ENCODE measurements around the gene LRCH1.

LRCH1 gene

DNA sequence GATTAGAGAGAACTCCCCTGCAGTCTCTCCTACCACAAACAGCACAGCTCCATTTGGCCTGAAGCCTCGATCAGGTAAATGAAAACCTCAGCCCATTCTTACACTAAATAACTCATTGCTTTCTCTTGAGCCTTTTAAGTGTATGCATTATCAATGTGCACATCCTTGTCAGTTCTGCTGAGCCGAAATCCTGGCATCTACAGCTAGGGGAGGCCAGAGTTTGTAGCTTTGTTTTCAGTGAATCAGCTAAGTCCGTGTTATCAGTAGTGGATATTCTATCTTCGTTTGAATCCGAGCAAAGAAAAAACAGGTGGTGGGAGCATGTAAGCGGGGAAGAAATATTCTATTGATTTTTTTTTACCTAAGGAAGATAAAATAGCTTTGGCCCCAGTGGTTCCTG is 159.6 kb downstream of the LRCH1 start:
- no peak for DNase-seq (ENCODE audit: low read depth)

DNA sequence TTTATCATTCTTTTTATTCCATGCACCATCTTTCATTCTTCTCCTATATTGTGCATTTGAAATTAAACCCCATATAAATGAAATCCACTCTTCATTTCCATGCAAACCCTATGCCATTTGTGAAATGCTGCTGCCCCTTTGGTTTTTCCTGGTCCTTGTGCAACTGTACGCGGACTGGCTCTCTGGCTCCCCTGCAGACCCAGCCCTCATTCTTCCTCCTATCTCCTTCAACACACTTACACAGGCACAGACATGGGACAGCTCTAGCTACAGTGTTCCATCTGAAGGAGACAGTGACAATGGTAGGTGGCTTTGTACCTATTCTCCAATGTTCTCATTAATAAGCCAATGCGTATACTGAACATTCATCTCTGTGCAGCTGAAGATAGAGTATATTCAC is 162.4 kb downstream of the LRCH1 start:
- DNase-seq (ENCODE audit: low read depth) = no peak

DNA sequence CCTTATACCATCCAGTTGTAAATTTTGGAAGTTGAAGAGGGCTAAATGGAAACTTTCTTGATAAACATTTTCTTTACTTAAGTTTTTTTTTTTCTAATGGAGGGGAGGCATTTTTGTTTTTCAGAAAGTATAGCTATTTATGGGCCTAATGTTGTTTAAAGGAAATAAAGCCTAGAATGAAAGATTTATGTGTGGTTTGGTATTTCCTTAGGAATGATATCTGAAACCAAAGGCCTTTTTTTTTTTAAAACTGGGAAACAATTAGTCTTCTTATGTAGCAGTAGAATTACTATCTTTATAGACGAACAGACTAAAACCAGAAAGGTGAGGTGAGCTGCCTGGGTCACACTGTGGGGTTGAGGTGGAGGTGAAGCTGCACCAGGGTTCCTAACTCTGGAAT is 163.9 kb downstream of the LRCH1 start:
- DNase-seq (ENCODE audit: low read depth) = no peak

DNA sequence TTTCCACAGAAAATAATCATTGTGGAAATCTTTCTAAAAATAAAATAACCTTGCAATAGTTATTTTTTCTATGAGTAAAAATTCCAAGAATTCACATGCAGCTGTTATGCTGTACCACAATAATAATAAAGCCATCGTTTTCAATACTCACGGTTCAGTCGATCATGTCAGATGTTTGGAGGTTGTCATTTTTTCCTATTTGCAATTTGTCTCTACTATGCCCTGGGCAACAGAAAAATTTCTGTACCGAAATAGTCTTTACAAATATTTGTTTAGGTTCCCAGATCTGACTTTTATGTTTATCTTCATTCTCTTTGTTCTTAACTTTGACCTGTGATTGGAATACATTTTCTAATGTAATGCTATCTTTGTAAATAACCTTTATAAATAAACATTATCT is 164.3 kb downstream of the LRCH1 start:
- DNase-seq (ENCODE audit: low read depth) = no peak

DNA sequence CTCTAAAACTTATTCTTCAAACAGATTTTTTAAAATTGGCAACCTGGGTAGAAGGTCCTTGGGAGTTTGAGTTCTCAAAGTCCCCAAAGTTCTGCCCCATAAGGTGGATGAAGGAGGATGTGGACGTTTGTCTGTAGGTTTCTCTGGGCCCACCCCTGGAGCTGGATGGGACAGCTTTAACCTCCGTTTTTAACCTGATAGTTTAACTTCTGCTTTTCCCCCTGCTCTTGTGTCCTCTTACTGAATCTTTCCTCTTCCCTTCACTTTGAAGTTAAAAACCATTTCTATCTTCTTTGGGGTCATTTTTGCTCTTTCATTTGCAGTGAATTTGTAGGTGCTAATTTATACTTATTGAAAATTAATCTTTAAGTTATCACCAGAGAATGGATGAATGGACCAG is 164.9 kb downstream of the LRCH1 start:
- no peak for DNase-seq (ENCODE audit: low read depth)

DNA sequence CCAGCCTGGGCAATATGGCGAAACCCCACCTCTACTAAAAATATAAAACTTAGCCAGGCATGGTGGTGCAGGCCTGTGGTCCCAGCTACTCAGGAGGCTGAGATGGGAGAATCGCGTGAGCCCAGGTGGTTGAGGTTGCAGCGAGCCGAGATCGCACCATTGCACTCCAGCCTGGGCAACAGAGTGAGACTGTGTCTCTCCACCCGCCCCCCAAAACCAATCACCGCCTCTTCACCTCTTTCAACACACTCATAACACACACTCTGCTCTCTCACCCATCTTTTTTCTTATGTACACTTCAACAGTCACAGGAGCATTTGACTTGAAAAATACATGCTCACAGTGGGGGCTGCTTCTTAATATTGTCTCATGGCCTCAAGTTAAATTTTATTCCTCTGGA is 167.2 kb downstream of the LRCH1 start:
- no peak for DNase-seq (ENCODE audit: low read depth)

DNA sequence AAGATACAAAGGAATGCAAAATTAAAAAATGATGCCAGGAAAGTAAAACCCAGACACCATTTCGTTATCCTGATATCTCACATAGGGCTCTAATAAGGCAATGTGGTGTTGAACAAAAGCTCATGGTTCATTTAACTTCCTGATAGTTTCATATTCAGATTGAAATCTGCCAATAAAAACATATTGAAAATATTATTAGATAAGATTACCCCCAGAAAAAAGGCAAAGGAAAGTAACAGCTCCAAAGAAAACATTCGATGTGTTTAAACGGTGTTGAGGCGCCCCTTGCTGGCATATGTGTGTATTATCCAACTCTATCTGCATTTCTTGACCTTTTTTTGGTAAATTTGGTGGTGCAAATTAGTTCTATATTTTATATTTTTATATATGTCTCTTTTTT is 168.1 kb downstream of the LRCH1 start:
- peak; percentile 1 for DNase-seq (ENCODE audit: low read depth)

DNA sequence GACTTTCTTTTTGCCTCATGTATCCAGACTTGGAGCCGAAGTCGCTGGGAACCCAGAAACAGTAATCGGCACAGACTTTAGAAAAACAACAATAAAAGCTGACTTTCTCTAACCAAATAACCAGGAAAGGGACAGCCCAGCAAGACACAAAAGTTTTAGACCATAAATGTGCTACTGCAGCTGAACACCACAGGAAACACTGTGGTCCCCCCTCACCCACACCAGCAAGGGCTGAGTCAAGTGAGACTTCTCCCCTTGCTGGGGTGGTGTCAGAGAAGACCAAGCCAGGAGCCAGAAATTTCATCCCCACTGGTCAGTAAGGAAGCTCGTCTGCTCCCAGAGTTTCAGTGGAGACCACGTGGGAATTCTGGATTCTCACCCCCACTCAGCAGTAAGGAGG is 173.4 kb downstream of the LRCH1 start:
- DNase-seq (ENCODE audit: low read depth) = no peak

DNA sequence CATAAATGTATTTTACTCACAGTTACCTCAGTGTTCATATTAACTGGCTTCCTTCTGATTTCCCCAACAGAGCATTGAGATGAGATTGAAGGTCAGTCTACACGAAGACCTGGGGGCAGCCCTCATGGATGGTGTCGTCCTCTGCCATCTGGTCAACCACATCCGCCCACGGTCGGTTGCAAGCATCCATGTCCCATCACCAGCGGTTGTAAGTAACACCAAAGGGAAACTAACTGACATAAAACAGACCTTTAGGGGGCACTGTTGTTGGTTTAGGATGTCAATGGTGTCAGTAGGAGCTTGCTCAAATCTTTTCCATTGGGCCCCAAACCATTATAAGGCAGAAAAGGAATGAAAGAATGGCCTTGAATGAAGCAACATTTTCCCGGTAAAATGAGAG is 175.8 kb downstream of the LRCH1 start:
- DNase-seq (ENCODE audit: low read depth) = no peak

DNA sequence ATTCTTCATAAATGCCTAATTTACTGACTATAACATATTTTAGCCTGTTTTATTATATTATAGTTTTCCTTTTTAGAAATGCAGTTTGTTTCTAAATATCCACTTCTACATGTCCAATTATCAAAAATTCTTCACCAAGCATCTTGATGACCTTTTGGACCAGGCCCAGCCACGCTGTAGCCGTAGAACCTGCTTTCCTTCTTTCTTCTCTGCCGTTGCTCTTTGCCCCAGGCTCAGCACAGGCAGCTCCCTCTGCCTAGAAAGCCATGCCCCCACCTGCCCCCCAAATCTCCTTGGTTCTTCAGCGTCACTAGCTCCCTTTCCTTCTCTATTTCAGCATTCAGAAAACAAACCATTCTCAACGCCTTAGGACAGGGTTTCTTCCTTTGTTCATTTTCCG is 178.6 kb downstream of the LRCH1 start:
- DNase-seq (ENCODE audit: low read depth) = no peak

DNA sequence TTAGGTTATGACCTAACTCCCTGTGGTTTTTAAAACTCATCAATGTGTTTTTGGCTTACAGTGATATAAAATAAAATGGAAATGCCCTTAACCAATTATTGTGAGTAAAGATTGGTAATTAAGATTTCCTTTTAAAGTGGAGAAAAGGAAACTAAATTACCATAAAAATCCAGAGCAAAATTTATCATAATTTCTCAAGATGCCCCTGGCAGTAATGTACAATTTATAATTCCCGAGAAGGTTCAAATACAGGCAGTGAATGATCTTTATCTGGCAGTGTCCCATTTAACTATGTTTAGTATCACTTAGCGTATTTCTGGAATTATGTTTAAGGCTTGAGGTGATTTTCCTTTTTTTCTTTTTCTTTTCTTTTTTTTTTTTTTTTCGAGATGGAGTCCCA is 182.5 kb downstream of the LRCH1 start:
- no peak for DNase-seq (ENCODE audit: low read depth)

DNA sequence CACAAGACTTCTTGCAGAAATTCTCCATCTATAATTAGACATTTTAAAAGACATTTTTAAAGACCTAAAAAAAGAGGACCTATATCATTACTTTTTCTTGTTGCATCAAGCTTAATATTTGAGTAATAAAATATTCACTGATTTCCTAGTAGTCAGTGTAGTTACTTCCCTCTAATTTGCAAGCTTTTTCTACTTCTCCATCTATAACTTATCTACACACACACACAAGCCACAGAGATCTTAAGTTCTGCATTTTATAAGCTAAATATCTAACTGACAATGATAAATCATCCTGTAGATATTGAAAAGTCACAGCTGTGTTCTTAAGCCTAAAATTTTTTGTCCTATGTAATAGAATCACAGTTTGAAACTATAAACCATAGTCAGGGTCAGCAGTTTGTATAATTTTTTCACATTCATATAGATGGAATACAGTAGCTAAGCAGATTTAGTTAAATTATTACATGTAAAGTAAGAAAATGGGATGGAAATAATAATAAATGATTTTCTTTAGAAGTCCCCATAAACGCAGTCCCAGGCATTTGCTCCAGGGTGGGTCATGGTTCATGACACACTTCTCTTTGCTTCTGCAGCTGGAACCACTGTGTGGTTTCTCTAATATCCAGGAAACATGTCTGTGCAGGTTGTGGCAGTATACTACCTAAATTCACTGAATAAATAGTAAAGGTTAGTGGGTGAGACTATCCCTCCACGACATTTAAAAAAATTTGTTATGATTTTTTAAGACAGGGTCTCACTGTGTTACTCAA is 183.8 kb downstream of the LRCH1 start:
- no peak for DNase-seq (ENCODE audit: low read depth)

DNA sequence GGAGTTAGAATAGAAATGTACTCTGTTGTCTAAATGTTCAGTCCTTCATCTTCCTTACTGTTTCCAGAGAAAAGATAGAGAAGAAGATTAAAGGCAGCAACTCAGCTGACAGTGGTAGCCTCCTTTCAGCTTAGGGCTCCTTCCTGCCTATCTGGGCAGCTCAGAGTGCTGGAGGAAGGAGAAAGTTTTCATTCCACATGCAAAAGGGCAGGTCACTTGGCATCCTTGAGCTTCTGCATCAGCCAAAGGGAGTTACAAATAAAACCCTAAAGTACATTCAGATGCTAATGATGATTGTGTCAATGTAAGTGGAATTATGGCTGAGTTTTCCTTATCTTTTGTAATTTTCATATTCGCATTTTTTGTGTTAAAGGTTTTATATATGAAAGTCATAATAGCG is 185.1 kb downstream of the LRCH1 start:
- no peak for DNase-seq (ENCODE audit: low read depth)

DNA sequence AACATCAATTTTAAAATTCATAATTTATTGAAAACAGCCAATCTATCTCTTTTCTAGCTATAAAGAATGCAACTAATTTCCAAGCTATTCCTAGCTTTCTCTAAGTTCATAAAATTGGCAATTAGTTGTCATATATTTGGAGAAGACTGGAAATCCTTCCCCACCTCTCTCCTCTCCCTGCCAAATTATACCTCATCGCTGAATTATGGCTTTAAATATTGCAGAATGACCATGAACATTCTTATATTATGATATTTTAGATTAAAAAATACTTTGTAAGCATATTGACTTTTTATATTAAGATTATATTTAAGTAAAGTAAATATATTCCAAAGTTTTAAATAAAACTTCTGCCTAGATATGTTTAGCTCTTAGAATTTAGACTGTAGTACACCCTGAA is 185.8 kb downstream of the LRCH1 start:
- no peak for DNase-seq (ENCODE audit: low read depth)

DNA sequence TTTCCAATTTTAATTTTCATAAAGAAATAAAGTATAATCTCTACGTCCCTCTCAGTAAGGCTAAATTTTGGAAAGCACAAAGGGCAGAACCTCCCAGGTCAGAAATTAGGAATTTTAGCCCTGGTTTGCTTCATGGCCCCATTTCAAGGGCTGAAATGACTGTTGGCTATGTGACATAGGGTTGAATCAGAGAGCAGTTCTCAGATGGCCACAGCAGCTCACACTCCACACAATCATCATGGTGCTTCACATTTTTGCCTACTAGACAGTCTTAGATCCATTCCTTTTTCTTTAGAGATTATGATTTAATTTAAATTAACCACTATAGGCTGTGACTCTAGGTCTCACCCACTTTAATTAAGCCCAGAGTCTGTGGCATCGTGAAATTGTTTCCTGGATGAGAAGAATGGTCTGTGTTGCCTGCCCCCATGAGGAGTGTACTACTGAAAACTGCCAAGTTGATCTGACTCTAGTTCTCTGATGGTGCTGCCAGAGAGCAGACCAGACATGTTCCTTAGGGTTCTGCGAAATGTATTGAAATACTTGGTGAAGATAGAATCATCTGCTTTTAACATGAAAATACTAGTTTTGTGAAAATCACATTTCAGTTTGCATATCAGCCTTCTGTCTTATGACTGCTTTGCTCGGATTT is 186.6 kb downstream of the LRCH1 start:
- no peak for DNase-seq (ENCODE audit: low read depth)

DNA sequence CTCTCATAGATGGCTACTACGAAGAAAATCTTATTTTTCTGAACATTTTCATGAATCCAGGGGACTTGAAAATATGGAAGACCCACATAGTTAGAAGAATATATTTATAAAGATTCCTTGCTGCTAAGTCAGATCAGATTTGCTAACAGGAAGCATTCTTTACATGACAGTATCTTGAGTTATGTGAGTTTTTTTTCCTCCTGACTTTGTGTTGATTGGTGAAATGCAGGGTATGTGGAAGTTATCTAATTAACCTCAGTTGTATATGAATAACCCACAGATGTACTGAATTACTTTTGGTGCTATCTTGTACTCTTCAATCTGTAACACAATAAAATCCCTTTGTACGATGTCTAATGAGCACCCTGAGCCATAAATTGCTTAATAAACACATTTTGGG is 190.2 kb downstream of the LRCH1 start:
- DNase-seq (ENCODE audit: low read depth) = no peak

DNA sequence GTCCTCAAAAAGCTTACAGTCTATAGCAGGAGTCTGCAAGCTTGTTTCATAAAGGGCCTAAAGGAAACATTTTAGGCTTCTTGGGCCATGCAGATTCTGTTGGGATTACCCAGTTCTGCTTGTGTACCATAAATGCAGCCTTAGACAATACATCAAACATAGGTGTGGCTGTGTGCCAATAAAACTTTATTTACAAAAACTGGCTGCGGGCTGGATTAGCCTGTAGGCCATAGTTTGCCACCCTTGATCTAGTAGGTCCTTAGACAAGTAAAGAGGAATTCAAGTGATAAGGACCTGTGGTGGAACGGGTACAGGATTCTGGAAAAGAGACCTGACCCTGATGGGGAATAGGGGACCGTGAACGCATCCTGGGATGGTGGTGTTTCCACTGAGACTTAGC is 192.1 kb downstream of the LRCH1 start:
- DNase-seq (ENCODE audit: low read depth) = no peak

DNA sequence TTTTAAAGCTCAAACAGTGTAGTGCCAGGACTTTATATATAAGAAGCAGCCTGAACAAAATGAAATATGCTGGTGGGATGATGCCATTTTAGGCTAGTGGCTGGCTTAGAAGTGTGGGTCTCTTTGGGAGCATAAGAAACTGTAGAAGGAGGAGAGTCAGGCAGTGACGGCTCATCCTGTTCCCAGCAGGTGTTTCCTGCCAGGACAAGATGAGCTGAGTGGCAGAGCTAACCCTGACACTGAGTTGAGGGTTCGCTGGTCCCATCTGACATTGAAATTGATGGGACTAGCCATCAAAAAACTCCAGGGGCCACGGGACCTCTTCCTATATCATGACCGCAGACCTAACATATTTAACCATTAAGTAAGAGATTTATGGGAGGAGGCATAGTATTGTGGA is 192.7 kb downstream of the LRCH1 start:
- no peak for DNase-seq (ENCODE audit: low read depth)

DNA sequence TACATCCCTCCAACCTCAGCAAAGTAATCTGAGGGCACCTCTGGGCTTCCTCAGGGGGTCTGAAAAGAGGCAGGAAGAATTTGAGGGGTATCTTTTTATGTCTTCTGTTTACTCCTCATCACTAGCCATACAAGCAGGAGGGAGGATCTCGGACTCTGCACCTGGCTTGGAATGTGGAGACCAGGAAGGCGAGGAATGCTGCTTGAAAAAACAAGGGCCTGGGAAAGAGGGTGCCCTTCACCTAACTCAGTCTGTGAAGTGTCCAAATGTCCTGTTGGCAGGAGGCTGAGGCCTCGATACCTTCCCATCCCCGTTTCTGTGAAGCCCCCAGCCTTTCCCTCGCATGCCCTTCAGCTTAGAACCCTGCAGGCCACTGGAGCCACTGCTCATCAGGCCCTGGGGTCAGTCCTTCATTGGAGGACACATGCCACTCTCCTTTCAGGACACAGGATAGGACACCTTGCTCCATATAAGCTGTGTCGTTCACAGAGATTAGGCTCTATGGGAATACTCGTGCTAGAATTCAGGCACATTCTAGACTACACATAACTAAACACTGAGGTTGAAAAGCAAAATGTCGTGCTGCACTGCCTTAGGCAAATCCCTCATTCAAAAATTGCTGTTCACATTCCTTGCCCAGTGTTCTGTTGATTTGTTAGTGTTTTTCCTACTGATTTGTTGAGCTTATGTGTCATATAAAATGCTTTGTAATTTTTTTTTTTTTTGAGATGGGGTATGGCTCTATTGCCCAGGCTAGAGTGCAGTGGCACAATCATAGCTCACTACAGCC is 194.3 kb downstream of the LRCH1 start:
- DNase-seq (ENCODE audit: low read depth) = no peak

DNA sequence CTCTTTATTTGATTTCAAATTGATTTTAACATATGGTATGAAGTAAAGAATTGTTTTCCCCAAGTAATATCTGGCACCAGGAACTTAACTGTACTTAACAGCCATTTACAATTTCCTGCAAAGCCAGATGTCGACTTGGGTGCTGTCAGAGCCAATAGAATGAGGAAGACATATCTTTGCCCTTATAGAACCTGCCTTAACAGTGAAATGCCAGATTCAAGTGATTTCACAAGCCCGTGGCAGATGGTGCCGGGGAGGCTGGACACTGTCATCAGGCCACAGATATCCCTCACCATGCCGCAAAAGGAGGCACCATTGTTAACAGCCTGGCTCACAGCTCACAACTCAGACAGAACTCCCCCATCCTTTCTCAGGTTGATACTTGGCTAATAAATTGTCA is 195.3 kb downstream of the LRCH1 start:
- DNase-seq (ENCODE audit: low read depth) = no peak

DNA sequence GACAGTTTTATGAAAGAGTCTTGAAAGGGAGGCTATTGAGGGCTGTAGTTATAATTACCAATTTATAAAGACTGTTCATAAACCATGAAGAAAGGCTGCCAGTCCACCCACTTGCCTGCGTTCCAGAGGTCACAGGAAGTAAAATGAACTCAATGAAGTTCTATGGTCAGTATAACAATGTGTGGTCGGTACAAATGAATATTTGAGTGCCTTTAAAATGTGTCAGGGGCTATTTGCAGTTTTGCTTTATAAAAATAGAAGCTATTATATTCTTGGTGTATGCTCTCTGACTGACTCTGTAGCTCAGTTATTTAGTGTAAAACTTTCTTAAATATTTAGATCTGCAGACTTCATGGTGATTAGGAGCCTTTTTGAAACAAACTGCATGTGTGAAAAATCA is 197.0 kb downstream of the LRCH1 start:
- no peak for DNase-seq (ENCODE audit: low read depth)

DNA sequence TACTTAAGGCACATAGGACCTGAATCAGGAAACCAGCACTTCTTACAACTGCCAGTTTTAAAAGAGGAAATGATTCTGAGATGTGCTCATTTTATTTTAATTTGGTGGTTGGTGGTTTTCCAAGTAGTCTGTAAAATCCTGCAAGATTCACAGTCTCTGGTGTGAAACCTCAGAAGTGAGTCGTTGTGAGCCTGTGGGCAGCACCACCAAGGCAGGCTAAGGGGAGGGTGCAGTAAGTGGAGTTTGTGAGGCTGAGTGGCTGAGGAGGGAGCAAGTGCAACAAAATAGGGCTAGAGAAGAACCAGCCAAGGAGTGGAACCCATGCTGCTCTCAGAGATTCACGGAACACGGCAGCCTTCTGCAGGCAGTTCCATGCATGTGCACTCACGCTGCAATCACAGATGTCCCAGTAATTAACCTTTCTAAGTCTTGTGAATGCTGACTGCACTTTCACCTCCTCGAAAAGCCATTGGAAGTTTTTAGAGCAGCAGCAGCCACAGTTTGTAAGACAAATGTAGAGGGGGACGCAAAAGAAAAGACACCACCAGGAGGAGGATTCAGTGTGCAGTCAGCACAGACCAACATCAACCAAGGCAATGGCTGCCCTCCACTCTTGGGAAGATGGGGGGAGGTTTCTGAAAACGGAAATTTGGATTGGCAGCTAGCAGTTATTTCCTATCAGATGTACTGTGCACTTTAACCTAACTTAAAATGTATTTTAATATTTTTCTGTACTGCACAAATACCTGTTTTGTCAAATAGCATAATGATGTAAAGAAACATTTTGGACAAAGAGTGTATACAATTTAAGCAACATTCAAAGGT is 199.1 kb downstream of the LRCH1 start:
- DNase-seq (ENCODE audit: low read depth) = peak; percentile 31
